ENCODE data around the gene PHOX2A.

PHOX2A gene

GRCh38 chr11:72233773-72234513, 10.0 kb downstream of the PHOX2A start:
- DNase-seq (ENCODE audit: low spot score) = no peak

GRCh38 chr11:72233056-72233772, 10.8 kb downstream of the PHOX2A start:
- no peak for DNase-seq (ENCODE audit: low spot score)

GRCh38 chr11:72232260-72233055, 11.5 kb downstream of the PHOX2A start:
- DNase-seq (ENCODE audit: low spot score) = no peak

- DNase-seq (ENCODE audit: low spot score) = no peak
These were observed 12.3 kb downstream of the PHOX2A start for GRCh38 chr11:72231396-72232259.

GRCh38 chr11:72230764-72231365, 13.1 kb downstream of the PHOX2A start:
- no peak for DNase-seq (ENCODE audit: low spot score)

DNA sequence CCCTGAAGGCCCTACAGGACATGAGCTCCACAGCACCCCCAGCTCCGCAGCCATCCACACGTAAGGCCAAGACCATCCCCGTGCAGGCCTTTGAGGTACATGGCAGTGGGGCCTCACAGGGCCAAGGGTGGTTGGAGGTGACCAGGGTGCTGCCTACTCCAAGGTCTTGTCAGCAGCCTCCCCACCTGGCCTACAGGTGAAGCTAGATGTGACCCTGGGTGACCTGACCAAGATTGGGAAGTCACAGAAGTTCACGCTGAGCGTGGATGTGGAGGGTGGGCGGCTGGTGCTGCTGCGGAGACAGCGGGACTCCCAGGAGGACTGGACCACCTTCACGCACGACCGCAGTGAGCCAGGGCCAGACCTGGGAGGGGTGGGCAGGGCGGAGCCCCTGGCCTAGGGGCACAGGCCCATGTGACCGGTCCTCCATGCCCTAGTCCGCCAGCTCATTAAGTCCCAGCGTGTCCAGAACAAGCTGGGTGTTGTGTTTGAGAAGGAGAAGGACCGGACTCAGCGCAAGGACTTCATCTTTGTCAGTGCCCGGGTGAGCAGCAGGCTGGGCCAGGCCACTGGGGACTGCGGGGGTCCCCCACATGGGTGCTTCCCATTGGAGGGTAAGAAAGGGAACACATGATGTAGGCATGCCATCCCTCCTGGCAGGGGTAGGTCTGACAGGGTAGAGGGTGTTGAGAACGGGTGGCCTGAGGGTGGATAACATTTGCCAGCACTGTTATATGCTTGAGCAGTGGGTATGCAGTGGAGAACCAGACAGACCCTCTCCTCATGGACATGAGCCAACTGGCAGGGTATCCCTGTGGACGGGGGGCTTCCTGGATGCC, 13.8 kb downstream of the PHOX2A start:
- no peak for DNase-seq (ENCODE audit: low spot score)

- no peak for DNase-seq (ENCODE audit: low spot score)
These were observed 14.5 kb downstream of the PHOX2A start for GRCh38 chr11:72229336-72229924.

- no peak for DNase-seq (ENCODE audit: low spot score)
These were observed 15.1 kb downstream of the PHOX2A start for GRCh38 chr11:72228844-72229231.

DNA sequence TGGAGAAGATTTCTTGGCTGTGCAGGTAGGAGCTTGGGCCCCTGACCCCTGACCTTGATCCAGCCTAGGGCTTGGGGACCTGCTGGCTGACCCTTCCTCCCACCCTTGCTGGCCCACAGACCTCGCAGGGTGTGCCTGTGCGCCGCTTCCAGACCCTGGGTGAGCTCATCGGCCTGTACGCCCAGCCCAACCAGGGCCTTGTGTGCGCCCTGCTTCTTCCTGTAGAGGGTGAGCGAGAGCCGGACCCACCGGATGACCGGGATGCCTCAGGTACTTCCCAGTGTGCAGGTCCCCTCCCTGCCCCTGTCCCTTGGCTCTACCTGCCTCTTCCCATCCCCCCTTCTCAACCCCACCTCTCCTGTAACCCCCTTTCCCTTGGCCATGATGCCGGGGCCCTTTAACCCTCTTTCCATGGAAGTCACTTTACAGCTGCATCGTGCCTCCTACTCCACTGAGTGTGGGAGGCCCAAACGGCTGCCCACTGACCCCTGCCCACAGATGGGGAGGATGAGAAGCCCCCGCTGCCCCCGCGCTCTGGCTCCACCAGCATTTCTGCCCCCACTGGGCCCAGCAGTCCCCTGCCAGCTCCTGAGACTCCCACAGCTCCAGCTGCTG, 15.6 kb downstream of the PHOX2A start:
- DNase-seq (ENCODE audit: low spot score) = no peak

DNA sequence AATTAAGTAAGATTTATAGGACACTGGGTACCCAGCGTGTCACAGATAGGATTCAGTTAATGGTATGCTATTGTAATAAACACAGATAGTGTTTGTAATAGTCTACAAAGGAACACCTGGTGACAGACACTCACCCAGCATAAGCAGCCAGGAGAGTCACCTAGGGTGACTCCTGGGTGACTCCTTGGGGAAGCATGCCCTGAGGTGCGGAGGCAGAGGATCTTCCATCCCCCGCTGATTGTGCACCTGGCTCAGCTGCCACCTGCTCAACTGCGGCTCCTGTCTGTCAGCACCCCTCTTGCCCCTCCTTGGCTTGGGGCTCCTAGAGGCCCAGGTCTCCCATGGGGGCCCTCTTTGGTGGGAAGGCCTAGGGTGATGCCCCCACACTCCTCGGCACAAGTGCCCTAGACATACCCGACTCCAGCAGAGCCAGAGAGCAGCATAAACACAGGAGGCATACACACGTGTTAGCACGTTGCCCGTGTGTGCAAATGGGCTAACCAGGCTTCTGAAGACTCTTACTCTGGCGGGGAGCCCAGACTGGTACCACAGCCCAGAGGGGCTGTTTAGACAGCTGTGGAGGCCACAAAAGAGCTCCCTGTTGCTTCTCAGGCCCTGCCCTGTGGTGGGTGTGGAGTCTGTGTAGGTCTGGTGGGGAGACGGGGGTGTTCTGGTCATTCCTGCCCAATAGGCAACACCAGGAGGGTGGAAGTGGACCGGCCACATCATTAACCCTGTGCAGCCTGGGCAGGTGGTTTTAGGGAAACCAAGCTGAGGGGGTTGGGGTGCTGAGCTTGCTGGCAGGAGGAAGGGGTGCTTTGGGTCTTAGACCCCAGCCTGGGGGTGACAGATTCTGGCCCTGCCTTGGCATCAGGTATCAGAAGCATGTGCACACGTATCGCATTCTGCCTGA, 16.4 kb downstream of the PHOX2A start:
- no peak for DNase-seq (ENCODE audit: low spot score)

- DNase-seq (ENCODE audit: low spot score) = no peak
These were observed 17.3 kb downstream of the PHOX2A start for GRCh38 chr11:72226701-72227100.

- no peak for DNase-seq (ENCODE audit: low spot score)
These were observed 18.5 kb downstream of the PHOX2A start for GRCh38 chr11:72225411-72225951.

- DNase-seq (ENCODE audit: low spot score) = no peak
These were observed 19.2 kb downstream of the PHOX2A start, which contains the start of gene INPPL1 for GRCh38 chr11:72224564-72225410. INPPL1 (plus strand) TSS chr11:72224767; CDS start chr11:72224985, 218 bp downstream.

DNA sequence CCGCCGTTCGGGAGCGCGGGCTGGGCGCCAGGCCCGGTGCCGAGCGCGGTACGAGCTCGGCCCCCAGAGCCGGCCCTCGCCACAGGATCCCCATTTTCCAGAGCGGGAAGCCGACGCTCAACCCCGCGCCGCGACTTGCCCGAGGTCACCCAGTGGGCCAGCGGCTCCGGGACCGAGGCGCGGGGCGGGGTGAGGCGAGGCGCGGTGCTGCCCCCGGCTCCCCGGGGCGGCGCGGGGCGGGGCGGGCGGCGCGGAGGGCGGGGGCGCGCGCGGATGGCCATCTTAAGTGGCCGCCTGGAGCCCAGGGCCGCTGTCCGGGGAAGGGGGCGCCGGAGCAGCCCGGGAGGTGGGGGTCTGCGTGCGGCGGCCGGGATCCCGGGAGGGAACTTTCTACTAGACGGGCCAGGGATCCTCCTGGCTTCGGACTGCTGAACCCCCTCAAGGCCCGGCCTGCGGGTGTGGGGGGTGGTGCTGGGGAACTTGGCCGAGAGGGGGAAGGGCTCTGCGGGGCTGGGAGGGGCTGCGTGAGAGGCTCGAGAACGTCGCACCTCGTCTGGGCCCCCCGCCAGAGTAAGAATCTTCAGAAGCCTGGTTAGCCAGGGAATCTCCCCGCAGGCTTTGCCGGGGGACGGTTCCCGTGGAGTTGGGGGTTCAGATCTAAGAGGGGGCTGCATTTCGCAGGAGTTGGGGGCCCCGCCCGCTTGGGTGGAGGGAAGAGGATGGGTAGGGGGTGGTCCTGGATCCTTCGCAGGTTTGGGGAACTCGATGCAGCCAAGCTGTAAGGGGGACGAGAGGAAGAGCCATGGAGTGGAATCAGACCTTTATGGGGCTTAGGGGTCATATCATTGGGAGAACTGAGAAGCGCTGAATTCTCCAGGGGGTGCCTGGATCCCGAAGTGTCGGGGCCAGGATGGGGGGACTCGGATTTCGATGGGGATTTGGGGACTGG, 20.1 kb downstream of the PHOX2A start:
- peak; percentile 46 for DNase-seq (ENCODE audit: low spot score)

GRCh38 chr11:72222907-72223614, 20.9 kb downstream of the PHOX2A start:
- DNase-seq (ENCODE audit: low spot score) = peak; percentile 93
